ENCODE measurements around the gene NF2. TPM values are rescaled to one million over a fixed set of nuclear protein-coding genes. Genes with fewer than 3 reads are reported as not detected.

The NF2 gene
- total RNA-seq, 1 donor from 2014 or later = 37.3 TPM

DNA sequence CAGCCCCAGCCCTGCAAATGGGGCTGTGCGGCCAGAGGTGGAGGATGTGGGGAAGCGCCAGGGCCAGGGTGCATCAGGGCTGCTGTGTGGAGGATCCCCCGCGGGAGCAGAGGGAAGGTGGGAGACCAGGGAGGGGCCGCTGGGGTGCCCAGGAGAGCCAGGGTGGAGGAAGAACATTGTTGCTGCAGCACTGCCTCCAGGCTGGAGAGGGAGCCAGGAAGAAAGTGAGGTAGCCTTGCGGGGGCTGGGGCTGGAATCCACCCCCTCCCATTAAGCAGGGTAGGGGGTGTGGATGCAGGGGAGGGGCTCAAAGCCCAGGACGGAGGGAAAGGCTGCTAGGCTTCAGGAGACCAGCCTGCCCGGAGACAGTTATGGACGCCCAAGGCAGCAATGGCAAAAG lies 131.4 kb downstream of the NF2 start:
- TF ChIP-seq, protein P1, sequence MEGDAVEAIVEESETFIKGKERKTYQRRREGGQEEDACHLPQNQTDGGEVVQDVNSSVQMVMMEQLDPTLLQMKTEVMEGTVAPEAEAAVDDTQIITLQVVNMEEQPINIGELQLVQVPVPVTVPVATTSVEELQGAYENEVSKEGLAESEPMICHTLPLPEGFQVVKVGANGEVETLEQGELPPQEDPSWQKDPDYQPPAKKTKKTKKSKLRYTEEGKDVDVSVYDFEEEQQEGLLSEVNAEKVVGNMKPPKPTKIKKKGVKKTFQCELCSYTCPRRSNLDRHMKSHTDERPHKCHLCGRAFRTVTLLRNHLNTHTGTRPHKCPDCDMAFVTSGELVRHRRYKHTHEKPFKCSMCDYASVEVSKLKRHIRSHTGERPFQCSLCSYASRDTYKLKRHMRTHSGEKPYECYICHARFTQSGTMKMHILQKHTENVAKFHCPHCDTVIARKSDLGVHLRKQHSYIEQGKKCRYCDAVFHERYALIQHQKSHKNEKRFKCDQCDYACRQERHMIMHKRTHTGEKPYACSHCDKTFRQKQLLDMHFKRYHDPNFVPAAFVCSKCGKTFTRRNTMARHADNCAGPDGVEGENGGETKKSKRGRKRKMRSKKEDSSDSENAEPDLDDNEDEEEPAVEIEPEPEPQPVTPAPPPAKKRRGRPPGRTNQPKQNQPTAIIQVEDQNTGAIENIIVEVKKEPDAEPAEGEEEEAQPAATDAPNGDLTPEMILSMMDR (IDR thresholded peaks at IDR 0.05) = no peak
- Histone ChIP-seq H3K27ac (no peak overlapping the region), H3K36me3 (peaks cover 25 to 54% of the 10 kb centered on the region in 2 donors), H3K27me3 (no peaks in the 10 kb centered on the region), H3K4me1 (no peaks in the 10 kb centered on the region), H3K9me3 (no peaks in the 10 kb centered on the region), H3K4me3 (no peak overlapping the region)
- intact Hi-C loops (cut with DNase I) = no loop called here
- DNase-seq (ENCODE audit: low spot score in 2 of 2) = no peak

DNA sequence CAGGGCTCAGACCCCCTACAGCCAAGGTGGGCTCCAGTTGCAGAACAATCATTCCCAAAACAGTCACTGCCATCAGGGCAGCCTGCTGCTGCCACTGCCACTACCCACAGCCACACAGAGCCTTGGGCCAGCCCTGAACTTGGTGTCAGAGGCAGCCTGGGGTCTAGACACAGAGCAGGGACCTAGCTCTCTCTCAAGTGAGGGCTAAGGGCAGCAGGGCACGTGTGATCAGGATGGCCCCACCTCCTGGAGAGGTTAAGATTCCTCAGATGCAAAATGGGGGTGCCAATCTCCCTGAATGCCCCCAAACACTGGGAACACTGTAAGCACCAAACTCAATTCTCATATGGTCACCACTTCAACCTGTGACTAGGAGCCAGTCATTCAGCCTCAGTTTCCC lies 132.0 kb downstream of the NF2 start:
- TF ChIP-seq, protein P1 (IDR thresholded peaks at IDR 0.05) = no peak
- Histone ChIP-seq H3K9me3 (no peaks in the 10 kb centered on the region), H3K4me3 (no peak overlapping the region), H3K27ac (no peak overlapping the region), H3K4me1 (no peaks in the 10 kb centered on the region), H3K27me3 (no peaks in the 10 kb centered on the region), H3K36me3 (peaks cover 28 to 51% of the 10 kb centered on the region in 2 donors)
- intact Hi-C loops (cut with DNase I) = no loop called here
- DNase-seq (ENCODE audit: low spot score in 2 of 2) = no peak

DNA sequence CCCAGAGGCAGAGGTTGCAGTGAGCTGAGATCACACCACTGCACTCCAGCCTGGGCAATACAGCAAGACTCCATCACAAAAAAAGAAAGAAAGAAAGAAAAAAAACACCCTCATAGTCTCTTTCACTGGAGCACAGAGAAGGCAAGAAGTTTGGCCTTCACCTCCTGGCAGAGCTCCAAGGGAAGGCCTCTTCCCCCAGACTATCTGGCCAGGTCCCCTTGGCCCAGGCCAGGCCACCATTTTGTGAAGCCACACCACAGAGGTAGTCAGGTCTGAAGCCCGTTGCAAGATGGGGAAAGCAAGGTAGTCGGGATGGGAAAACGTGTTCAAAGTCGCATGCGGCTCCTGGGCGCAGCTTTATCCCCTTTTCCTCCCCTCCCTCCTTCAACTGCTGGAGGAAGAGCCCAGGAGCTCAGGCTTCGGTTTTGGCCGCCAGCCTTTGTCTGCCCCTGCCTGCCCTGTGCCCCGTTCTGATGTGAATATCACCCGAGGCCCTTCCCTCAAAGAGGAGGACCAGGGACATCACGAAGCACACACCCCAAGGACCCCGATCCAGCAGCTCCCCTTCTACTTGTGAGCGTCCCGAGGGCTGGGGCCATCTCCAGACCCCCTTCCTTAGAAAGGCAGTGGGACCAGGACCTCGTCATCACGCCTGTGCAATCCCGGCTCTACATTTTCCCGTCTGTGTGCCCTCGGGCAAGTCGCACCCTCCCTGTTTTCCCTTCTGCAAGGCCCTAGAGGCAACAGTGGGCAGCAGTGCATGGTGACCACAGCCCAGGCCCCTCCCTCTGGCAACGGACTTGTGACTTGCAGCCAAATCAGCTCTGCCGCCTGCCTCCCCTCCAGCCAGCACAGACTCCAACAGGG lies 134.1 kb downstream of the NF2 start:
- Histone ChIP-seq H3K27ac (no peak overlapping the region), H3K27me3 (no peaks in the 10 kb centered on the region), H3K9me3 (no peaks in the 10 kb centered on the region), H3K36me3 (peaks cover 27 to 51% of the 10 kb centered on the region in 2 donors), H3K4me3 (no peak overlapping the region), H3K4me1 (no peaks in the 10 kb centered on the region)
- DNase-seq (ENCODE audit: low spot score in 2 of 2) = no peak
- TF ChIP-seq, protein P1 (IDR thresholded peaks at IDR 0.05) = no peak
- intact Hi-C loops (cut with DNase I) = no loop called here

DNA sequence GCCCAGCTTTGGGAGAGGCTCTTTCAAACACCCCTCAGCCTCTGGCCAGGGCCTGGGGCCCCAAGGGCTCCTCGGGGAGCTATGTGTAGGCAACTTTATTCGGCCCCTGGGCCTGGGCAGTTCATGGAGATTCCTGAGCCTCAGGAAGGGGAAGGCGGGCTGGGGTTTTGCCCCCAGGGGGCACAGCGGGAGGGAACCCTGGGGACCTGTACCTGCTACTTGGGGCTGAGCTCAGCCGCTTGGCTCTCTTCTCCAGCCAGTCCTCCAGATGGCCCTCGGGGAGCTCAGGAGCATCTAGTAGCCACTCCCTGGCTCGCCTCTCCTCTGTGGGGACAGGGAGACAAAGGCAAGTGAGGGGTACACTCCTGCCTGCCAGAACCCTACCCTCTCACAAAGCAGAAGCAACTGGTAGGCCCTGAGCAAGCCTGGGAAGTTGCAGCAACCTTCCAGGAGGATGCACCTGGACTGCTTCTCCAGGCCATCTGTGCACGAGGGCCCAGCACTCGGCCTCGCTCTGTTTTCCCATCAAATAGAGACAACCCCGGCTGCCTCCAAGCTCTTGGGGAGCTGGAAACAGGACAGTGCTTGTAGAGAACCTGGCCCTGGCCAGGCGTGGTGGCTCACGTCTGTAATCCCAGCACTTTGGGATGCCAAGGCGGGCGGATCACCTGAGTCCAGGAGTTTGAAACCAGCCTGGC lies 134.8 kb downstream of the NF2 start:
- Histone ChIP-seq H3K27me3 (no peaks in the 10 kb centered on the region), H3K27ac (no peak overlapping the region), H3K9me3 (no peaks in the 10 kb centered on the region), H3K36me3 (peaks cover 27 to 51% of the 10 kb centered on the region in 2 donors), H3K4me1 (no peaks in the 10 kb centered on the region), H3K4me3 (no peak overlapping the region)
- TF ChIP-seq, protein P1 (IDR thresholded peaks at IDR 0.05) = no peak
- intact Hi-C loops (cut with DNase I) = no loop called here
- DNase-seq (ENCODE audit: low spot score in 2 of 2) = no peak

DNA sequence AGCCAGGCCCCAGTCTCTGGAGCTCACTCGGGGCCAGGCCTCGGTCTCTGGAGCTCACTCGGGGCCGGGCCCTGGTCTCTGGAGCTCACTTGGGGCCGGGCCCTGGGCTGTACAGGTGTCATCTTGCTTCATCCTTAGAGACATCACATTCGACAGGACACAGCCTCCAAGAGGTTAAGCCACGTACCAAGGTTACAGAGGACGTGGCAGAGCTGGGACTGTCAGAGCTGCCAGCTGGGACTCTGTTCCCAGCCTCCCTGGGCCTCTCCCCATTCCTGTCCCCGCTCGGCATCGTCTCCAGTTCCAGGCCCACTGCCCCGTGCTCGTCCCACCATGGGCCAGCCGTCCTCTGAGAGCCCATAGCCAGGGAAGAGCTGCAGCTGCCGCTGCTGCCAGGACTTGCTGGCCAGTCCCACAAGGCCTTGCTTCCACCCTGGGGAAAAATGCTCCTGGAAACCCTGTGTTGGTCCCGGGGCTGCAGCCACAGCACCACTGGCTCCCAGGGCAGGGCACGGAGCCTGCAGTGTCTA lies 136.0 kb downstream of the NF2 start:
- H3K36me3 ChIP-seq = peaks cover 27 to 46% of the 10 kb centered on the region in 2 donors

More for the DNA sequence above, 136.0 kb downstream of the NF2 start:
- Histone ChIP-seq H3K9me3 (no peaks in the 10 kb centered on the region), H3K4me3 (no peak overlapping the region), H3K4me1 (no peaks in the 10 kb centered on the region), H3K27me3 (no peaks in the 10 kb centered on the region), H3K27ac (no peak overlapping the region)
- TF ChIP-seq, protein P1 (IDR thresholded peaks at IDR 0.05) = no peak
- intact Hi-C loops (cut with DNase I) = no loop called here
- DNase-seq (ENCODE audit: low spot score in 2 of 2) = no peak

Measured in ascending aorta (tissue), 2 donors.